HepG2 (cell line): Measurements from ENCODE around the gene PLA2G7. TPM values are rescaled to one million over a fixed set of nuclear protein-coding genes. Genes with fewer than 3 reads are reported as not detected.

Source experiments
- ATAC-seq: fragments of 200-7000 bp; cut with Tn5 transposase; 3 replicates; pipeline ENCODE4 v1.9.1; 2020; ENCODE audit warnings: mild to moderate bottlenecking, moderate library complexity
- BruUV-seq: library from RNA; stranded (reverse); fragments of 400-500 nt; replicated peaks from 2 replicates; lab custom pipeline; 2021; lab: Mats Ljungman, UMichigan
- CTCF ChIA-PET: fragments of 300-600 bp; formaldehyde crosslinking; extraction: SDS; loops from one replicate; lab custom pipeline; 2021; ENCODE audit warnings: low total read pairs, inconsistent platforms, low intra/inter-chr PET ratio; lab: Yijun Ruan, JAX
- POLR2A ChIA-PET: fragments of 350-600 bp; sonication (Branson Sonifier 250); formaldehyde crosslinking; loops from one replicate; lab custom pipeline; 2020; ENCODE audit warnings: antibody characterized with exemption, inconsistent platforms; lab: Yijun Ruan, JAX
- DNase-seq: peaks from one replicate; pipeline ENCODE4 v3.0.0-alpha.2; 2015; ENCODE audit warnings: low spot score
- FAIRE-seq: peaks from 3 replicates; lab custom pipeline; 2011; peaks lifted over from hg19 to GRCh38; lab: Jason Lieb, UNC
- H2AFZ ChIP-seq: one replicate; pipeline ENCODE4 v1.6.1; 2011; ENCODE audit warnings: low read length, inconsistent platforms
- H3K27ac ChIP-seq: fragments of 300-600 bp; 3 replicates; pipeline ENCODE4 v1.8.0; 2011; ENCODE audit warnings: mixed run types, mild to moderate bottlenecking, mixed read lengths, low read length, inconsistent platforms; ENCODE audit not compliant: insufficient read depth; ENCODE audit errors: extremely low read length
- H3K27me3 ChIP-seq, 2 experiments: fragments of 200-600 bp in 1 of 2; 2 replicates in 1 of 2; 3 replicates in 1 of 2; pipeline versions ENCODE4 v1.6.0 to v1.8.0; 2011; ENCODE audit warnings: low read length in 2 of 2, mild to moderate bottlenecking in 2 of 2, moderate library complexity in 2 of 2, inconsistent platforms in 1 of 2; ENCODE audit not compliant: insufficient read depth in 2 of 2, control insufficient read depth in 1 of 2
- H3K36me3 ChIP-seq, 2 experiments: fragments of 200-600 bp in 1 of 2; replicated peaks in 1 of 2; 2 replicates in 1 of 2; 3 replicates in 1 of 2; pipeline versions ENCODE4 v1.5.1 to v1.8.0; 2011; ENCODE audit warnings: low read length in 2 of 2, inconsistent platforms in 1 of 2; ENCODE audit not compliant: insufficient read depth in 2 of 2, control insufficient read depth in 1 of 2
- H3K4me1 ChIP-seq: 2 replicates; pipeline ENCODE4 v1.5.1; 2012; ENCODE audit warnings: low read length, inconsistent platforms; ENCODE audit not compliant: insufficient read depth
- H3K4me2 ChIP-seq: 2 replicates; pipeline ENCODE4 v1.6.0; 2011; ENCODE audit warnings: low read depth, low read length, inconsistent platforms
- H3K4me3 ChIP-seq, 3 experiments: fragments of 200-600 bp in 1 of 3; sonication (generic), shearing (Covaris generic) in 1 of 3; replicated peaks in 1 of 3; 2 replicates each; pipeline ENCODE4 v1.5.1; 2011 to 2016; ENCODE audit warnings: low read length in 3 of 3, inconsistent platforms in 2 of 3, low read depth in 2 of 3, mild to moderate bottlenecking in 2 of 3, control low read depth in 1 of 3, mixed read lengths in 1 of 3; ENCODE audit not compliant: insufficient read depth in 1 of 3
- H3K79me2 ChIP-seq: one replicate; pipeline ENCODE4 v1.6.1; 2011; ENCODE audit warnings: low read length, inconsistent platforms; ENCODE audit not compliant: insufficient read depth
- H3K9ac ChIP-seq: 2 replicates; pipeline ENCODE4 v1.6.0; 2011; ENCODE audit warnings: mild to moderate bottlenecking, low read depth, low read length, inconsistent platforms; ENCODE audit not compliant: insufficient read depth
- H3K9me3 ChIP-seq: 2 replicates; pipeline ENCODE4 v1.5.1; 2012; ENCODE audit warnings: mild to moderate bottlenecking, low read length
- H4K20me1 ChIP-seq: 2 replicates; pipeline ENCODE4 v1.6.0; 2011; ENCODE audit warnings: inconsistent platforms, mild to moderate bottlenecking, low read length, moderate library complexity; ENCODE audit not compliant: insufficient read depth
- BATF2 ChIP-seq: sonication (generic); formaldehyde crosslinking; IDR thresholded peaks from 2 replicates; pipeline ENCODE4 v1.8.0; 2022; ENCODE audit warnings: mild to moderate bottlenecking, missing genetic modification reagents, moderate library complexity
- GRHL1 ChIP-seq: sonication (generic); formaldehyde crosslinking; conservative IDR thresholded peaks from 2 replicates; pipeline ENCODE4 v1.8.0; 2022; ENCODE audit warnings: missing genetic modification reagents
- SP140L ChIP-seq: sonication (generic); formaldehyde crosslinking; IDR thresholded peaks from 2 replicates; pipeline ENCODE4 v1.4.0; 2020; ENCODE audit warnings: missing genetic modification reagents, borderline replicate concordance
- ZNF619 ChIP-seq: sonication (generic); formaldehyde crosslinking; IDR thresholded peaks from 2 replicates; pipeline ENCODE4 v1.4.0; 2020; ENCODE audit warnings: mild to moderate bottlenecking, missing genetic modification reagents
- ZNF790 ChIP-seq: sonication (generic); formaldehyde crosslinking; IDR thresholded peaks from 2 replicates; pipeline ENCODE4 v1.8.0; 2022; ENCODE audit warnings: missing genetic modification reagents, mild to moderate bottlenecking, borderline replicate concordance
- WGBS: methylation state at CpG from one replicate; pipeline ENCODE4 v1.1.6; 2017; ENCODE audit warnings: low lambda C conversion rate; 5-methylcytosine and 5-hydroxymethylcytosine counted together
- in situ Hi-C: cut with HindIII; loops from 2 replicates; pipeline ENCODE4 v1.10.0; 2017; ENCODE audit warnings: low pct_unique_long_range_greater_than_20kb; ENCODE audit not compliant: extremely low pct_ligation_motif_present
- intact Hi-C: fragments of 100-400 bp; cut with micrococcal nuclease; formaldehyde crosslinking; loops from one replicate; pipeline ENCODE4 v1.10.0; 2022; ENCODE audit not compliant: unreplicated experiment
- polyA plus RNA-seq, 8 experiments: library from polyadenylated mRNA; depleted of rRNA in 3 of 8; stranded (reverse) in 7 of 8; unstranded in 1 of 8; fragments of >200 nt; fragmentation: Illumina TruSeq in 4 of 8; extraction: Trizol in 4 of 8; gene quantifications; 2 replicates each; pipeline versions ENCODE4 v1.2.1 to v1.2.3, GENCODE V29; 2011 to 2016; ENCODE audit warnings: low read depth in 4 of 8, missing spikeins in 1 of 8, mixed read lengths in 1 of 8; ENCODE audit not compliant: insufficient read depth in 1 of 8
- total RNA-seq, 5 experiments: library from RNA; depleted of rRNA; stranded (reverse); fragments of >200 nt; fragmentation: Illumina TruSeq; extraction: Trizol; gene quantifications; 2 replicates each; pipeline ENCODE4 v1.2.3, GENCODE V29; 2016; ENCODE audit warnings: low read depth in 1 of 5
- TF ChIP-seq, protein P1 (sequence below): sonication (generic); formaldehyde crosslinking; IDR thresholded peaks from 2 replicates; pipeline ENCODE4 v1.5.1; 2020; ENCODE audit warnings: mild to moderate bottlenecking, missing genetic modification reagents, moderate library complexity
- TF ChIP-seq, protein P2 (sequence below): sonication (generic); formaldehyde crosslinking; IDR thresholded peaks from 2 replicates; pipeline ENCODE4 v1.4.0; 2020; ENCODE audit warnings: mild to moderate bottlenecking, missing genetic modification reagents
- TF ChIP-seq, protein P3 (sequence below): sonication (generic); formaldehyde crosslinking; IDR thresholded peaks from 2 replicates; pipeline ENCODE4 v1.4.0; 2020; ENCODE audit warnings: mild to moderate bottlenecking, missing genetic modification reagents

The PLA2G7 gene
- total and polyA plus RNA-seq, 2 of the 13 experiments (the other 11 are each of a cell fraction or from before 2014, with no cell fraction given) = not detected

- TF ChIP-seq, protein P1, sequence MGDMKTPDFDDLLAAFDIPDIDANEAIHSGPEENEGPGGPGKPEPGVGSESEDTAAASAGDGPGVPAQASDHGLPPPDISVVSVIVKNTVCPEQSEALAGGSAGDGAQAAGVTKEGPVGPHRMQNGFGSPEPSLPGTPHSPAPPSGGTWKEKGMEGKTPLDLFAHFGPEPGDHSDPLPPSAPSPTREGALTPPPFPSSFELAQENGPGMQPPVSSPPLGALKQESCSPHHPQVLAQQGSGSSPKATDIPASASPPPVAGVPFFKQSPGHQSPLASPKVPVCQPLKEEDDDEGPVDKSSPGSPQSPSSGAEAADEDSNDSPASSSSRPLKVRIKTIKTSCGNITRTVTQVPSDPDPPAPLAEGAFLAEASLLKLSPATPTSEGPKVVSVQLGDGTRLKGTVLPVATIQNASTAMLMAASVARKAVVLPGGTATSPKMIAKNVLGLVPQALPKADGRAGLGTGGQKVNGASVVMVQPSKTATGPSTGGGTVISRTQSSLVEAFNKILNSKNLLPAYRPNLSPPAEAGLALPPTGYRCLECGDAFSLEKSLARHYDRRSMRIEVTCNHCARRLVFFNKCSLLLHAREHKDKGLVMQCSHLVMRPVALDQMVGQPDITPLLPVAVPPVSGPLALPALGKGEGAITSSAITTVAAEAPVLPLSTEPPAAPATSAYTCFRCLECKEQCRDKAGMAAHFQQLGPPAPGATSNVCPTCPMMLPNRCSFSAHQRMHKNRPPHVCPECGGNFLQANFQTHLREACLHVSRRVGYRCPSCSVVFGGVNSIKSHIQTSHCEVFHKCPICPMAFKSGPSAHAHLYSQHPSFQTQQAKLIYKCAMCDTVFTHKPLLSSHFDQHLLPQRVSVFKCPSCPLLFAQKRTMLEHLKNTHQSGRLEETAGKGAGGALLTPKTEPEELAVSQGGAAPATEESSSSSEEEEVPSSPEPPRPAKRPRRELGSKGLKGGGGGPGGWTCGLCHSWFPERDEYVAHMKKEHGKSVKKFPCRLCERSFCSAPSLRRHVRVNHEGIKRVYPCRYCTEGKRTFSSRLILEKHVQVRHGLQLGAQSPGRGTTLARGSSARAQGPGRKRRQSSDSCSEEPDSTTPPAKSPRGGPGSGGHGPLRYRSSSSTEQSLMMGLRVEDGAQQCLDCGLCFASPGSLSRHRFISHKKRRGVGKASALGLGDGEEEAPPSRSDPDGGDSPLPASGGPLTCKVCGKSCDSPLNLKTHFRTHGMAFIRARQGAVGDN = no peak
- TF ChIP-seq ZNF619 (CRISPR knock-in tag) = no peak
- no peak for TF ChIP-seq GRHL1 (CRISPR knock-in tag)
- TF ChIP-seq ZNF790 (CRISPR knock-in tag) = no peak
- TF ChIP-seq, all 625 proteins: peak for 0
These were observed 37.6 kb upstream of the PLA2G7 start (continued) for GRCh38 chr6:46772762-46773161.

DNA sequence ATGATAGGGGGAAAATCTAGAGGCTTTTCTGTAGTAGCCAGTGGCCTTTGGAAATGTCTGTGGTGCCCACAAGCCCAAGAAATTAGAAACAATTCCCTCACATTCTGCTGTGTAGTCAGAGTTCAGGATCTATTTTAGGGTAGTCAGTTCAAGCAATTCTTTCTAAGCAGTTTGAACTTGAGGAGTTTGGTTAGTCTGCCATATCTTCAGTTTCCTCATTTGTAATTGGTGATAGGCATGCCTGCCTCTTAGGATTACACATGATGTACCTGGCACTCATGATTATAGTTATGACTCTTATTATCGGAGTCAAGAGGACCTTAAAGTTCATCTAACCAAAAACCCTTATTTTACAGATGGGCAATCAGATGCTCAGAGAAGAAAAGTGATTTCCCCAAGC is 36.8 kb upstream of the PLA2G7 start:
- H3K36me3 ChIP-seq = no peaks in the 10 kb centered on the region
- CTCF ChIA-PET = no interaction called here
- H3K4me1 ChIP-seq = peaks cover 8% of the 10 kb centered on the region; the same call in 1 of the 2 replicates
- BruUV-seq = no TSS peak
- ATAC-seq = no peak
- H3K27ac ChIP-seq = no peak overlapping the region
- POLR2A ChIA-PET = no interaction called here
- H3K79me2 ChIP-seq = no peaks in the 10 kb centered on the region
- no peaks in the 10 kb centered on the region for H4K20me1 ChIP-seq
- DNase-seq = no peak
- H3K4me2 ChIP-seq = no peak overlapping the region
- H3K9me3 ChIP-seq = 0 out of 2 replicates have a peak, but pooled peaks cover 7% of the 10 kb centered on the region
- FAIRE-seq = no peak
- no peak overlapping the region for H3K9ac ChIP-seq
- TF ChIP-seq BATF2 (no peak), SP140L (CRISPR knock-in tag) (no peak)
- TF ChIP-seq, protein P2, sequence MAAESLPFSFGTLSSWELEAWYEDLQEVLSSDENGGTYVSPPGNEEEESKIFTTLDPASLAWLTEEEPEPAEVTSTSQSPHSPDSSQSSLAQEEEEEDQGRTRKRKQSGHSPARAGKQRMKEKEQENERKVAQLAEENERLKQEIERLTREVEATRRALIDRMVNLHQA = no peak
- TF ChIP-seq, protein P3, sequence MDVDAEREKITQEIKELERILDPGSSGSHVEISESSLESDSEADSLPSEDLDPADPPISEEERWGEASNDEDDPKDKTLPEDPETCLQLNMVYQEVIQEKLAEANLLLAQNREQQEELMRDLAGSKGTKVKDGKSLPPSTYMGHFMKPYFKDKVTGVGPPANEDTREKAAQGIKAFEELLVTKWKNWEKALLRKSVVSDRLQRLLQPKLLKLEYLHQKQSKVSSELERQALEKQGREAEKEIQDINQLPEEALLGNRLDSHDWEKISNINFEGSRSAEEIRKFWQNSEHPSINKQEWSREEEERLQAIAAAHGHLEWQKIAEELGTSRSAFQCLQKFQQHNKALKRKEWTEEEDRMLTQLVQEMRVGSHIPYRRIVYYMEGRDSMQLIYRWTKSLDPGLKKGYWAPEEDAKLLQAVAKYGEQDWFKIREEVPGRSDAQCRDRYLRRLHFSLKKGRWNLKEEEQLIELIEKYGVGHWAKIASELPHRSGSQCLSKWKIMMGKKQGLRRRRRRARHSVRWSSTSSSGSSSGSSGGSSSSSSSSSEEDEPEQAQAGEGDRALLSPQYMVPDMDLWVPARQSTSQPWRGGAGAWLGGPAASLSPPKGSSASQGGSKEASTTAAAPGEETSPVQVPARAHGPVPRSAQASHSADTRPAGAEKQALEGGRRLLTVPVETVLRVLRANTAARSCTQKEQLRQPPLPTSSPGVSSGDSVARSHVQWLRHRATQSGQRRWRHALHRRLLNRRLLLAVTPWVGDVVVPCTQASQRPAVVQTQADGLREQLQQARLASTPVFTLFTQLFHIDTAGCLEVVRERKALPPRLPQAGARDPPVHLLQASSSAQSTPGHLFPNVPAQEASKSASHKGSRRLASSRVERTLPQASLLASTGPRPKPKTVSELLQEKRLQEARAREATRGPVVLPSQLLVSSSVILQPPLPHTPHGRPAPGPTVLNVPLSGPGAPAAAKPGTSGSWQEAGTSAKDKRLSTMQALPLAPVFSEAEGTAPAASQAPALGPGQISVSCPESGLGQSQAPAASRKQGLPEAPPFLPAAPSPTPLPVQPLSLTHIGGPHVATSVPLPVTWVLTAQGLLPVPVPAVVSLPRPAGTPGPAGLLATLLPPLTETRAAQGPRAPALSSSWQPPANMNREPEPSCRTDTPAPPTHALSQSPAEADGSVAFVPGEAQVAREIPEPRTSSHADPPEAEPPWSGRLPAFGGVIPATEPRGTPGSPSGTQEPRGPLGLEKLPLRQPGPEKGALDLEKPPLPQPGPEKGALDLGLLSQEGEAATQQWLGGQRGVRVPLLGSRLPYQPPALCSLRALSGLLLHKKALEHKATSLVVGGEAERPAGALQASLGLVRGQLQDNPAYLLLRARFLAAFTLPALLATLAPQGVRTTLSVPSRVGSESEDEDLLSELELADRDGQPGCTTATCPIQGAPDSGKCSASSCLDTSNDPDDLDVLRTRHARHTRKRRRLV (CRISPR knock-in tag) = no peak
- no peaks in the 10 kb centered on the region for H3K27me3 ChIP-seq
- intact Hi-C loops = no loop called here
- H2AFZ ChIP-seq = no peak overlapping the region
- no peak overlapping the region for H3K4me3 ChIP-seq
- in situ Hi-C loops = no loop called here
- WGBS = 74% methylated on average over 1 of the region's 1 CpG
